Lower lobe of right lung (tissue), 2 donors: ENCODE data around the gene CCND1. TPM values are rescaled to one million over a fixed set of nuclear protein-coding genes. Genes with fewer than 3 reads are reported as not detected.

ENCODE experiments used
- ATAC-seq, 2 donors: fragments of 200-7000 bp; cut with Tn5 transposase; one replicate each; pipeline ENCODE4 v1.9.1; 2020 to 2022; ENCODE audit warnings: mild to moderate bottlenecking in 2 of 2, moderate library complexity in 2 of 2
- DNase-seq: peaks from one replicate; pipeline ENCODE4 v3.0.0-alpha.2; 2020
- H3K27ac ChIP-seq: fragments of 200-600 bp; one replicate; pipeline ENCODE4 v1.8.0; 2022
- H3K27me3 ChIP-seq: fragments of 200-600 bp; one replicate; pipeline ENCODE4 v1.8.0; 2022; ENCODE audit warnings: low read depth
- H3K36me3 ChIP-seq: fragments of 200-600 bp; one replicate; pipeline ENCODE4 v1.8.0; 2022; ENCODE audit warnings: mild to moderate bottlenecking
- H3K4me1 ChIP-seq: fragments of 200-600 bp; one replicate; pipeline ENCODE4 v1.8.0; 2022
- H3K4me3 ChIP-seq: fragments of 200-600 bp; one replicate; pipeline ENCODE4 v1.8.0; 2022; ENCODE audit warnings: mild to moderate bottlenecking
- H3K9me3 ChIP-seq: fragments of 200-600 bp; one replicate; pipeline ENCODE4 v1.8.0; 2022
- intact Hi-C: fragments of 100-400 bp; cut with DNase I; formaldehyde crosslinking; loops from one replicate; pipeline ENCODE4 v1.11.0; 2022
- long read RNA-seq: library from polyadenylated mRNA; unstranded; transcript quantifications from one replicate; pipeline ENCODE4 v2.0.0, GENCODE V29; 2021
- total RNA-seq: library from RNA; stranded (reverse); fragmentation: NEBNext Ultra II Directional; extraction: Animal tissue kit (Norgen Biotek cat#: 25700); gene quantifications from one replicate; pipeline ENCODE4 v1.2.1, GENCODE V29; 2021
- TF ChIP-seq, protein P1 (sequence below): fragments of 200-600 bp; IDR thresholded peaks from one replicate; pipeline ENCODE4 v1.8.0; 2022; ENCODE audit warnings: antibody characterized with exemption, mild to moderate bottlenecking
- donor health status: DM: no; HTN: yes; CAD: no; lungs with severe emphysema.

The CCND1 gene
- 202 TPM for total RNA-seq
- long read RNA-seq, full-length matches to known transcripts: 85 of 200 reads
- long read RNA-seq, partial matches to known transcripts: 48 of 200 reads
- long read RNA-seq, other reads (novel, unspliced or antisense): 67 of 200 reads

DNA sequence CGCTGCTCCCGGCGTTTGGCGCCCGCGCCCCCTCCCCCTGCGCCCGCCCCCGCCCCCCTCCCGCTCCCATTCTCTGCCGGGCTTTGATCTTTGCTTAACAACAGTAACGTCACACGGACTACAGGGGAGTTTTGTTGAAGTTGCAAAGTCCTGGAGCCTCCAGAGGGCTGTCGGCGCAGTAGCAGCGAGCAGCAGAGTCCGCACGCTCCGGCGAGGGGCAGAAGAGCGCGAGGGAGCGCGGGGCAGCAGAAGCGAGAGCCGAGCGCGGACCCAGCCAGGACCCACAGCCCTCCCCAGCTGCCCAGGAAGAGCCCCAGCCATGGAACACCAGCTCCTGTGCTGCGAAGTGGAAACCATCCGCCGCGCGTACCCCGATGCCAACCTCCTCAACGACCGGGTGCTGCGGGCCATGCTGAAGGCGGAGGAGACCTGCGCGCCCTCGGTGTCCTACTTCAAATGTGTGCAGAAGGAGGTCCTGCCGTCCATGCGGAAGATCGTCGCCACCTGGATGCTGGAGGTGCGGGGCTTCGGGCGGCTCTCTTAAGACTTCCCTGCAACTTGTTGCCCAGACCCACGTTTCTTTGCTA lies at the start of gene CCND1:
Gene CCND1 (plus strand): TSS at position 162 of the 587 bp plus-strand sequence. CDS start 158 bp downstream, at position 320.
- Histone ChIP-seq H3K4me1 (peaks cover 74% of the 10 kb centered on the region), H3K4me3 (peak within 1 kb of the TSS; percentile 80), H3K36me3 (peaks cover 15% of the 10 kb centered on the region), H3K27ac (peak within 1 kb of the TSS; percentile 89), H3K27me3 (peaks cover 44% of the 10 kb centered on the region), H3K9me3 (no peaks in the 10 kb centered on the region)
- intact Hi-C loops: loop anchor here (10.0 kb wide), 1 partner anchor 346 kb away; the partner anchor contains the start of gene MYEOV
- DNase-seq: peak; percentile 80
- peak; percentile 50 to 51 for ATAC-seq
- TF ChIP-seq, protein P1, sequence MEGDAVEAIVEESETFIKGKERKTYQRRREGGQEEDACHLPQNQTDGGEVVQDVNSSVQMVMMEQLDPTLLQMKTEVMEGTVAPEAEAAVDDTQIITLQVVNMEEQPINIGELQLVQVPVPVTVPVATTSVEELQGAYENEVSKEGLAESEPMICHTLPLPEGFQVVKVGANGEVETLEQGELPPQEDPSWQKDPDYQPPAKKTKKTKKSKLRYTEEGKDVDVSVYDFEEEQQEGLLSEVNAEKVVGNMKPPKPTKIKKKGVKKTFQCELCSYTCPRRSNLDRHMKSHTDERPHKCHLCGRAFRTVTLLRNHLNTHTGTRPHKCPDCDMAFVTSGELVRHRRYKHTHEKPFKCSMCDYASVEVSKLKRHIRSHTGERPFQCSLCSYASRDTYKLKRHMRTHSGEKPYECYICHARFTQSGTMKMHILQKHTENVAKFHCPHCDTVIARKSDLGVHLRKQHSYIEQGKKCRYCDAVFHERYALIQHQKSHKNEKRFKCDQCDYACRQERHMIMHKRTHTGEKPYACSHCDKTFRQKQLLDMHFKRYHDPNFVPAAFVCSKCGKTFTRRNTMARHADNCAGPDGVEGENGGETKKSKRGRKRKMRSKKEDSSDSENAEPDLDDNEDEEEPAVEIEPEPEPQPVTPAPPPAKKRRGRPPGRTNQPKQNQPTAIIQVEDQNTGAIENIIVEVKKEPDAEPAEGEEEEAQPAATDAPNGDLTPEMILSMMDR: peak; percentile 28

DNA sequence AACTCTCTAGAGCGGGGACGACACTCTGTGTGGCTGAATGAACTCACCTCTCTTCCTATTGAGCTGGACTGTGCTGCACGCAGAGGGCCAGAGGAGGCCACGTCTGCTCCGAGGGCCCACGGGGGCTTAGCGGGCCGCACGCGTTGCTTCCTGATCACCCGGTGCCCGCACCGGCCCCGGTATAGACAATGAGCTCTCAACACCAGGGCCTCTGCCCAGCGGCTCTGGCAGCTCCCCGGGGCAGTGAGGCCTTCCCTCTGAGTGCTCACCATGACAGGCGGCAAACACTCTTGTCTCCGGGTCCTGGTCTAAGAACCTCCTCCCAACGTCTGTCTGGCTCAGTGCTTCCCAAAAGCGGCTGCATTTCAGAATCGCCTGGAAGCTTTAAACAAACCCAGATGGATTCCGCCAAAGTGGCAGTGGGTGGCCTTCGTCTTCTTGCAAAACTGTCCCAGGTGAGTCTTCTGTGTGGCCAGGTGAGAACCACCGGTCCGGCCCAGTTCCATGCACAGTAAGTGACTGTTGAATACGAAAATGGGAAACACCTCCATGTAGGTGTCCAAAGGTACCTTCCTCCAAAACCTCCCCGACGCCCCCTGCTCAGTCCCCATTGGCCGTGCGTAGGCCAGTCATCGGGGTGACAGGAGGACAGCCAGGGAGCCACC lies 47.8 kb upstream of the CCND1 start:
- ATAC-seq: peak in 1 of 2 donors; percentile 41
- no peaks in the 10 kb centered on the region for H3K9me3 ChIP-seq
- H3K27ac ChIP-seq: no peak overlapping the region
- H3K4me3 ChIP-seq: no peak overlapping the region
- no peaks in the 10 kb centered on the region for H3K4me1 ChIP-seq
- H3K27me3 ChIP-seq: no peaks in the 10 kb centered on the region
- intact Hi-C loops: no loop called here
- no peaks in the 10 kb centered on the region for H3K36me3 ChIP-seq
- TF ChIP-seq, protein P1: no peak
- no peak for DNase-seq

DNA sequence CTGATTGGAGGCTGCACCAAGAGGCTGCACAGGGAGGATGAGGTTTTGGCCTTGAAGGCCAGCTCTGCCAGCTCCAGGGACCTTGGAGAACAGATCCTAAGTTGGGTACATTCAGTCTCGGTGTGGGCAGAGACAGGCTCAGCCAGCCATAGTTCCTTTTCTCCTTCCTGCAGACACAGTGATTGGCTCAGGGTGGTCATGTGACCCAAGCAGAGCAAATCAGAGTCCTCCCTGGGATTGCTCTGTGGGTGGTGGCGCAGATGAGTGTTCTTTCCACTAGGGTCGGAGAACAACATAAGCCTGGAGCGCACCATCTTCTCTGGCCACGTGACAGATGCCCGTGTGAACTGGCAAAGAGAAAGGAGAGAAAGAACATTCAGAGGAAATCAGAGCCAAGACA lies 47.1 kb upstream of the CCND1 start:
- H3K27ac ChIP-seq: no peak overlapping the region
- no peak for ATAC-seq
- H3K9me3 ChIP-seq: no peaks in the 10 kb centered on the region
- H3K36me3 ChIP-seq: no peaks in the 10 kb centered on the region
- H3K27me3 ChIP-seq: no peaks in the 10 kb centered on the region
- TF ChIP-seq, protein P1: no peak
- no peak overlapping the region for H3K4me3 ChIP-seq
- DNase-seq: no peak
- no peaks in the 10 kb centered on the region for H3K4me1 ChIP-seq
- intact Hi-C loops: no loop called here

DNA sequence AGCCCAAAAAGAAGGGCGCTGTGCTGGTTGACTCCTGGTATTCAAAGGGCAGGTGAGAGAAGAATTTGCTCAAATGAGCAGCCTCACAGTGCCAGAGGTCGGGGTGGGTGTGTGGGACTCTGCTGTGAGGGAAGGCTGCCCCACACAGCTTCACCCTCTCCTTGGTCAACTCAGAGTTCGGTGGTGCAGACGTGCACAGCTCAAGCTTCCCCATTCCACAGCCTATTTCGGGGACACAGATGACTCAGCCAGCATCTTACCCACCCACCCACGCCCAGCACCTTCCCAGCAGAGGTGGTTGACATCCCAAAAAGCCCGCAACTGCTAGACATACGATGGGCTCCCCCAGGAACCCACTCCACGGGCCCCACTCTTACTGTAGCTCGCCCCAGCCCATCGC lies 46.5 kb upstream of the CCND1 start:
- DNase-seq: no peak
- H3K4me3 ChIP-seq: no peak overlapping the region
- intact Hi-C loops: no loop called here
- ATAC-seq: no peak
- H3K27ac ChIP-seq: no peak overlapping the region
- H3K36me3 ChIP-seq: no peaks in the 10 kb centered on the region
- no peaks in the 10 kb centered on the region for H3K27me3 ChIP-seq
- H3K9me3 ChIP-seq: no peaks in the 10 kb centered on the region
- TF ChIP-seq, protein P1: no peak
- H3K4me1 ChIP-seq: no peaks in the 10 kb centered on the region

DNA sequence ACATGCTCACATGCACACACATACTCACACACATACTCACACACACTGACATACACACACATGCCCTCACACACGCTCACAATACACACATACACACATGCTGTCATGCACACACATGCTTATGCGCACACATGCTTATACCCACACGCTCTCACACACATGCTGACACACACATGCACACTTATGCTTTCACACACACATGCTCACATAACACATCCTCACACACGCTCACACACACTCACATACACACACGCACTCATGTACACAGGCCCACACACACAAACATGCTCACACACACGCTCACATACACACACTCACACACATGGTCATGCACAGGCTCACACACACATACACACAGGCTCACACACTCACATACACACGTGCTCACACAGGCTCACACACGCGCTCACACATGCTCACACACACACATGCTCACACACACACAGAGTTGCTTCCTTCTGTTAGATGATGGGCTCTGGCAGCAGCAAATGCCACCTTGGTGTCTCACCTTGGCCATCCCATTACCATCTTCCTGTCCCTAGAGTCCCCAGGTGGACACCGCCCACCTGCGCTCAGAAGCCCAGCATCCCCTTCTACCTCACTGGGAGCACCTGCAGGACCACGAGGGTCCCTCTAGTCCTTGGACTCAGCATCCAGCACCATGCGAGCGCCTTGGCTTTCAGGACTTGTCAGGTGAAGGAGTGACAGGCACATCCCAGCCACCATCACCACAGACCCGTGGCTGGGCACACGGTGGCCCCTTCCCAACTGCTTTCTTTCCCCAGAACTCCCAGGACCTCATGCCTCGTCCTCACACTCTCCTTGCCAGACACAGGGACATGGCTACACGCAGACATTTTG lies 44.9 kb upstream of the CCND1 start:
- TF ChIP-seq, protein P1: no peak
- Histone ChIP-seq H3K4me3 (no peak overlapping the region), H3K27ac (no peak overlapping the region), H3K4me1 (no peaks in the 10 kb centered on the region), H3K9me3 (no peaks in the 10 kb centered on the region), H3K36me3 (no peaks in the 10 kb centered on the region), H3K27me3 (no peaks in the 10 kb centered on the region)
- intact Hi-C loops: no loop called here
- ATAC-seq (no peak), DNase-seq (no peak)
